KBM-7 (cell line): ENCODE data around the gene ZCCHC7.
A peak's percentile ranks its signal among the peaks of the same experiment; 100 is the strongest.
"Not testable (repeated sequence)": the region's sequence is repeated elsewhere in the genome, so short reads cannot be mapped to it uniquely, and the experiment has no call there.

Experiments used
- DNase-seq: peaks from one replicate; pipeline ENCODE4 v3.0.0-alpha.2; 2015
- in situ Hi-C: fragments of 300-500 bp; cut with MboI; formaldehyde crosslinking; loops from 2 replicates; pipeline ENCODE4 v1.14.3; 2020; ENCODE audit warnings: low sequenced_read_pairs, low pct_unique_long_range_greater_than_20kb, mixed read lengths

ZCCHC7 gene

GRCh38 chr9:37119907-37120842 lies at the start of gene ZCCHC7:
Gene ZCCHC7, plus strand, starts transcription at chr9:37120574.
- DNase-seq, result peak; percentile 96
- in situ Hi-C loops, result no loop called here

- DNase-seq, in situ Hi-C loops: not testable (repeated sequence)
Measured at GRCh38 chr9:37074790-37075189, 45.6 kb upstream of the ZCCHC7 start.

GRCh38 chr9:37079370-37080164 lies 40.8 kb upstream of the ZCCHC7 start:
- peak; percentile 97 for DNase-seq
- in situ Hi-C loops, result no loop called here

GRCh38 chr9:37080165-37080628 lies 40.2 kb upstream of the ZCCHC7 start:
- DNase-seq, in situ Hi-C loops: not testable (repeated sequence)

- in situ Hi-C loops, DNase-seq: not testable (repeated sequence)
Measured at GRCh38 chr9:37081507-37081906, 38.9 kb upstream of the ZCCHC7 start.

- in situ Hi-C loops, result no loop called here
- DNase-seq, result no peak
Measured at GRCh38 chr9:37082214-37082765, 38.1 kb upstream of the ZCCHC7 start.

GRCh38 chr9:37083654-37084053 lies 36.7 kb upstream of the ZCCHC7 start:
- in situ Hi-C loops, result no loop called here
- no peak for DNase-seq

GRCh38 chr9:37085233-37085632 lies 35.1 kb upstream of the ZCCHC7 start:
- in situ Hi-C loops, result no loop called here
- no peak for DNase-seq

GRCh38 chr9:37092714-37093295 lies 27.6 kb upstream of the ZCCHC7 start:
- DNase-seq, in situ Hi-C loops: not testable (repeated sequence)

GRCh38 chr9:37094751-37095150 lies 25.6 kb upstream of the ZCCHC7 start:
- in situ Hi-C loops, result no loop called here
- DNase-seq, result no peak

- in situ Hi-C loops, result no loop called here
- DNase-seq, result no peak
Measured at GRCh38 chr9:37096628-37097027, 23.7 kb upstream of the ZCCHC7 start.

- DNase-seq, result no peak
- in situ Hi-C loops, result no loop called here
Measured at GRCh38 chr9:37097294-37097693, 23.1 kb upstream of the ZCCHC7 start.

- in situ Hi-C loops, result no loop called here
- no peak for DNase-seq
Measured at GRCh38 chr9:37100327-37100726, 20.0 kb upstream of the ZCCHC7 start.

- in situ Hi-C loops, result no loop called here
- DNase-seq, result no peak
Measured at GRCh38 chr9:37100741-37101140, 19.6 kb upstream of the ZCCHC7 start.

GRCh38 chr9:37102486-37102885 lies 17.9 kb upstream of the ZCCHC7 start:
- no peak for DNase-seq
- in situ Hi-C loops, result no loop called here

- no peak for DNase-seq
- in situ Hi-C loops, result no loop called here
Measured at GRCh38 chr9:37104183-37104889, 16.0 kb upstream of the ZCCHC7 start.

- DNase-seq, result no peak
- in situ Hi-C loops, result no loop called here
Measured at GRCh38 chr9:37105234-37105633, 15.1 kb upstream of the ZCCHC7 start.

- in situ Hi-C loops, result no loop called here
Measured at GRCh38 chr9:37107701-37108100, 12.7 kb upstream of the ZCCHC7 start.

GRCh38 chr9:37114442-37114841 lies 5.9 kb upstream of the ZCCHC7 start:
- in situ Hi-C loops, DNase-seq: not testable (repeated sequence)

More at GRCh38 chr9:37107701-37108100, 12.7 kb upstream of the ZCCHC7 start:
- DNase-seq, result no peak
